ENCODE measurements around the gene PTPRE.

The PTPRE gene

GRCh38 chr10:128007056-128007455, 100.2 kb downstream of the PTPRE start:
- no peak for DNase-seq

DNA sequence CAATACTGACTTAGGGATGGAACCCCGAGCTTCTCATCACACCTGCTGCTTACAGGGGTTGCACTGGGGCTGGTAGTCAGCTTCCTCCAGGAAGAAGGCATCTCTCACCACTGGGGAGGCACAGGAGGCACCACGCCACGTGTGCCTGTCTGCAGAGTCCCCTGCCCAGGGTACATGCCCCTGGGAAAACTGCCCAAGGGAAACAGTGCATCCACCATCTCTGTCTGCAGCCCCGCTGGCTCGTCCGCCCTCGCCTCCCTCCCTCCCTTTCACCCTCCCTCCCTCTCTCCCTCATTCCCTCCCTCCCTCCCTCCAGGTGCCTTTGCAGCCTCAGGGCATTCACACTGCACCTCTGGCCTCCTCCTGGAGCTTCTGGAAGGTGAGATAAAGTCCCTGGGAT, 101.1 kb downstream of the PTPRE start:
- DNase-seq = no peak

DNA sequence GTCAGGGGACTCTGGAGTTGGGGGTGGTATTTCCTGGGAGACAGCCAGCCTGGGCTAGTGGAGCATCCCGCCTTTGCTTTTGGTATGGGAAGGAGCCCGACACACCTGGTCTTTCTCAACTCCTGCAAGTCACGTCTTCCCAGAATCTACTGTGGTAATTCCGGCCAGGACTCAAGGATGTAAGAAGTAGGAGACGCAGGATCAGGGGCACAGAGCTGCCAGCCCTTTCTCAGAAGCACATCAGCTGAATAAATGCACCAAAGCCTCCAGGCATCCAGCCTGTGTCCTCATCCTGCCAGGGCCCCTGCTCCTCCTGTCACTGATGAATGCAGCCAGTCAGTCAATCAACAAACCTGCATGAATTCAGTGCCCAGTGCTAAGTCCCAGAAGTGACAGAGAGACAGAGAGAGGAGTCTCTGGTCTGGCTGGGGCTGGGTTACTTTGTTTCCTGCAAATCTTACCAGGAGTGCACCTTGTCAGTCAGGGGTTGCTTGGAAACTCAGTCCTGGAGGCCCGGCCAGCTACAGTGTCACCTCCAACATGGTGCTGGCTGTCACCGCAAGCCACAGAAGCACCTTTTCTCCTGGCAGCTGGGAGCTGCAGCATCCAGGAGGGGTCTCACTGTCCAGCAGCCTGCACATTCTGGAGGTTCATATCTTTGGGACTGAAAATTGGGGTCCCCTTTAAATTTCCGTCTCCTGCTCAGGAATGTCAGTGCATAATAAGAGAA, 101.8 kb downstream of the PTPRE start:
- DNase-seq = no peak

DNA sequence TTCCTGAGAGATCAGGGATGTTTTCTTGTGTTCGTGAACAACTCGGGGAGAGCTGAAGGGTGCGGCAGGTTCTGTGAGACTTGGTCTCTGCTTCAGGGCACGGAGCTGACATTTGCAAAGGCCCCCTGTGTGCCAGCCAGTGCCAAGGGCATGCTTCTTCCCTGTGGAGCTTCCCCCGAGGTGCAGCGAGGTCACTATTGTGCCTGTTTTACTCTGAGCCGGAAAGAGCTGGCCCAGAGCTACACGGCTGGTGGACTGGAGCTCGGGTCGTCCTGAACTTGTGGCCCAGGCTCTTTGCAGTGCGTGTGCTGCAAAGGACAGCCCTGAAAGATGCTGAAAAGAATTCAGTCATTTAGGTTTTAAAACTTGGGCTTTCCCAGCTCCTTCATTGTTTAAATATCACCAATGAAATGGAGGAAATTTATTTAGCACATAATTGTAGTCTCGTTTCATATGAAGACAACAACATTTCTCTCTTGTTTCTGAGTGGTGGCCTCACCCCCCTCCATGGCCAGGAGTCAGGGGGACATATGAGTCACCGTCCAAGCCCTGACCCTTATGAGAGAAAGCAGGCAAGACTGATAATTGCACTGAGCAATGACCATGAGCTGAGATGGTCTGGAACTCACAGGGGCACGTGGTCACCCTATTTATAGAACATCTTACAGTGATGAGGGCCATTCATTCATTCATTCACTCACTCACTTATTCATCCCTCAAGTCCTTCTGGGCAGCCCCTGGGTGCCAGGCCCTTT, 102.6 kb downstream of the PTPRE start:
- no peak for DNase-seq

- peak; percentile 30 for DNase-seq
Observed at GRCh38 chr10:128011059-128011979, 104.4 kb downstream of the PTPRE start.

DNA sequence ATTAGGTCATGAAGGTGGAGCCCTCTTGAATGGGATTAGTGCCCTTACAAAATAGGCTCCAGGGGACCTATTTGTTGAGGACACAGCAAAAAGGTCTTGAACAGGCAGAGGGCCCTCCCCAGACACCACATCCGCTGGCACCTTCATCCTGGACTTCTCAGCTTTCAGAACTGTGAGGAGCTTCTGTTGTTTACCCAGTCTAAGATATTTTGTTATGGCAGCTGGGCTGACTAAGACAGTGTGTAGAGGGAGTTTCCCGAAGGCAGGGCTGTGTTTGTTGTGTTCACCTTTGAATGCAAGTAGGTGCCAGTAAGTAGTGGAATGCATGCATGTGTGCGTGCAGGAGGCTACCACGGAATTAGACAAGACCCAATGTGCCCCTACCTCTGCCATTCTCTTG, 106.7 kb downstream of the PTPRE start:
- no peak for DNase-seq

GRCh38 chr10:128014236-128014635, 107.3 kb downstream of the PTPRE start:
- no peak for DNase-seq

GRCh38 chr10:128016423-128017060, 109.6 kb downstream of the PTPRE start:
- DNase-seq = no peak

GRCh38 chr10:128017822-128018221, 110.9 kb downstream of the PTPRE start:
- no peak for DNase-seq

GRCh38 chr10:128018236-128018635, 111.3 kb downstream of the PTPRE start:
- no peak for DNase-seq

GRCh38 chr10:128018691-128019090, 111.8 kb downstream of the PTPRE start:
- DNase-seq = no peak

GRCh38 chr10:128022261-128023196, 115.6 kb downstream of the PTPRE start:
- no peak for DNase-seq

DNA sequence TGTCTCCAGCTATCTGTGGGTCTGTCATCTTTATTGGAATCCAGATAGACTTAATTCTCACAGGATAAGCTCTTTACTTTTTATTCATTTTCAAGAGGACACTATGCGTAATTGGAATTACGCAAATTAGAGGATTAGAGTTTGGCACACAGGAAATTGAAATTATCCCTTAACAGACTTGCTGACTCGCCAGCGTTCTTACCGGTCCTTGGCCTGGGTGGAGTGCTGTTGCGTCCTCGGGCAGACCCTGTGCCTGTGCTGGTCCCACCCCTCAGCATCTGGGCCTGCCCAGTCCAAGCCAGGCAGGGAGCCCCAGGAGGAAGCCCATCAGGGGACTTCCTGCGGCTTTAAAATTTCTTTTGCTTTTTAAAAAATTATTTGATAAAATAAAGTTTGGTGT, 117.5 kb downstream of the PTPRE start:
- no peak for DNase-seq

DNA sequence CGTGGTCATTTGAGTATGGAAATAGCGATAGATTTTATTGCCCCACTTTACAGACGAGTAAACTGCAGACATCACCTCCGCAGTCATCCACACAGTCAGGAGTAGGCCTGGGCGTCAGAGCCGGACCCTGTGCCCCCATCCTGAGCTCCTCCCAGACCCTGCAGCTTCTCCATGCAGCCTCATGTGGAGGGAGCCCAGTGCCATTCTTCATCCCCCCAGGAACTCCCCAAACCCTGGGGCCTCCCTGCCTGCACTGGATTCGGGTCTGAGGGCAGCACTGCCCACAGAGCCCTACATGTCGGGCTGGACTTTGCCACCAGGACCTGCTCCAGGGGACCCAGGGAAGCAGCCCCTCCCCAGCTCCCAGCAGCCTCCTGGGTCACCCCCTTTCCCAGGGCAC, 118.5 kb downstream of the PTPRE start:
- DNase-seq = no peak

GRCh38 chr10:128025951-128026350, 119.0 kb downstream of the PTPRE start:
- DNase-seq = no peak

GRCh38 chr10:128026615-128027300, 119.9 kb downstream of the PTPRE start:
- no peak for DNase-seq

DNA sequence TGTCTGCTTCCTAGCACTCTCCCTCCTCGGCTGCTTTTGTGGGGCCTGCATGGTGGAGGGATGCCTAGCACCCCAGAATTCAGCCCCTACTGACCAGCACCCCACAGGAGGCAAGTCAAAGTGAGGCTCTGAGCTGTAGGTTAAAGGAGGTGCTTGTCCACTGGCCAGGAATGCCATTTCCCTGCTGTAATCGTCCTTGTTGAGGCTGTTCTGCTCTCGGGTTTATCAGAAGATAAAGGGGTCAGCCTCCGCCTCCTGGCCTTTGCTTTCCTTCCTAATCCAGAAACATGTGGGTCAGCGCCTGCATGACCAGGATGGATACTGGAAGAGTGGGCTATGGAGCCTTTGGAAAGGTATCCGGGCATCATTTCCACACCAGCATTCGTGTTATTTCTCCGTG, 120.4 kb downstream of the PTPRE start:
- no peak for DNase-seq

DNA sequence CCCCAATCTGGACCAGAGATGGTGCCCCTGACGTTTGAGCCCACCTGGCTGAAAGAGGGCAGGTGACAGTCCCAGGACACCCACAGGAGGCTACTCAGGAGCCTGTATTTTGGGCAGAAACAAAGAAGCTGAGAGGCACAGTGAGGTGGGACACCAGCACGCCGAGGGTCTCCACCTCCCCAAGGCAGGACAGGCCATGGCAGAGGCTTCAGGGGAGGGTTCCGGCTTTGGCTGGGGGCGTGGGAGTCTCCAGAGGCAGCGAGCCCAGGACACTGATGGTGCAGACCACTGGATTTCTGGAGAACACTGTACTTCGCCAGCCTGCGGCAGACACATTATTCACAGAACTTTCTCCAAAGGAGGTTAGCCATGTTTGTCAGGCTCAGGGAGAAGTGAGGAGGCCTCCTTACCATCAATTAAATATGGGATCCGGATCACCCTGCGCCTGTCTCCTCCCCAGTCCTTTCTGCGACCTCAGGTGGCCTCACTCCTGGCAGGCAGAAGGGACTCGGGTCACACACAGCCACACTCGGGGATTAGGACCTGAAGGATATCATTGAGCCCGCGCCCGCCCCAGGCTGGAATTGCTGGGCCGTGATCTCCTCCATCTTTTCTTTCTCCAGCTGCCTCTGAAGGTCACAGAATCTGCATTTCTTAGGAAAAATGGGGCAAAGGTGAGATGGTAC, 121.1 kb downstream of the PTPRE start:
- no peak for DNase-seq

- no peak for DNase-seq
Observed at GRCh38 chr10:128028508-128029289, 121.8 kb downstream of the PTPRE start.

DNA sequence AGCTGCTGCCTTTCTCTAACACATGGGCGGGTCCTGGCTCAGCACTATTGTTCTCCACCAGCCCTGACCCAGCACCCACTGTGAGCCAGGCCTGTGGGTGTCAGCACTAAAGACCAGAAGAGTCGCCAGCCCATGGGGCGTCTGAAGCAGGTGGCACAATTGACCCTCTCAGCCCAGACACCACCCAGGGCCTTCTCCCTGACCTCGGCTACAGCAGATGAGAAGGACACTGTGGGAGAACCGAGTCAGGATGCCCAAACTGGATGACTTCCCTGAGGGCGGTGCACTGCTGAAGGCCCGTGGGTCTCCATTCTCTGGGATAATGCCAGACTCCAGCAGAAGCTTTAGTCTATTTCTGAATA, 122.4 kb downstream of the PTPRE start:
- DNase-seq = no peak
